Choroid plexus epithelial cell (primary cell): ENCODE data around the gene PHF2.

Experiments used
- DNase-seq: peaks from one replicate; pipeline ENCODE4 v3.0.0-alpha.2; 2010; ENCODE audit warnings: low read depth
- H3K4me3 ChIP-seq: 2 replicates; pipeline ENCODE4 v1.5.1; 2011; ENCODE audit warnings: low read depth, mild to moderate bottlenecking, control low read depth, low read length, moderate library complexity
- TF ChIP-seq, protein P1 (sequence below): conservative IDR thresholded peaks from 2 replicates; pipeline ENCODE4 v1.5.1; 2011; ENCODE audit warnings: low read depth, mild to moderate bottlenecking, control low read depth, inconsistent platforms, low read length, moderate library complexity

PHF2 gene

DNA sequence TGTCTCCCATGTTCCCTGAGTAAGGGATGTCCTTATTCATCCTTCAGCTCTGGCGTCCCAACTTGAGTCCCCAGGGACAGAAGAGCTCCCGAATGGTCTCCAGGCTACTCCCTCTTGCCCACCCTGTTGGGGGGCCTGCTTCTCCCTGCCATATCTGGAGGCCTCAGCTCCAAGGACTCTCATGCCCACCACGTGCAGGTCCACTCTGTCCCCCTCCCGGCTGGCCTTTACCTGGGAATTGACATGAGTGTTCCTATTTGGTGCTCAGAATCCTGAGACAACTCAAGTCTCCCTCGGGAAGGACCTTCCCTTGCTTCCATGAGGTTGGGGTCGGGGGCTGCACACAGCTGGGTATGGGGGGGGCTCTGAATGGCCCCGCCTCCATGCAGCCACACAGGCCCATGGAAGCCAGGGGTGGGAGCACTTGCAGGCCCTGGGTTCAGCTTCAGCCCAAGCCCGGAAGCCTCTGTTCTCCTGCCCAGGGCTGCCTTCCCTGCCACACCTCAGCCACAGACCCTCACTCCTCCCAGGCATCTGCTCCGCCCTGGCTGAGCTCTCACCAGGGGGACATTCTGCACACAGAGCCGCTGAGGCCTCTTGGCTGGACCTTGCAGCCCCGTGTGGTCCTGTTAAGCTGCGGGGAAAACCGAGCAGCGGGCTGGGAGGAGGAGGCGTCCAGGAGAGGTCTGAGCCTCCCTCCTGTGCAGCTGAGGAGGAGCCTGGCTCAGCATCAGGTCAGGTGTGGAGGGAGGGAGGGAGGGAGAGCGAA lies 121.9 kb downstream of the PHF2 start:
- TF ChIP-seq, protein P1, sequence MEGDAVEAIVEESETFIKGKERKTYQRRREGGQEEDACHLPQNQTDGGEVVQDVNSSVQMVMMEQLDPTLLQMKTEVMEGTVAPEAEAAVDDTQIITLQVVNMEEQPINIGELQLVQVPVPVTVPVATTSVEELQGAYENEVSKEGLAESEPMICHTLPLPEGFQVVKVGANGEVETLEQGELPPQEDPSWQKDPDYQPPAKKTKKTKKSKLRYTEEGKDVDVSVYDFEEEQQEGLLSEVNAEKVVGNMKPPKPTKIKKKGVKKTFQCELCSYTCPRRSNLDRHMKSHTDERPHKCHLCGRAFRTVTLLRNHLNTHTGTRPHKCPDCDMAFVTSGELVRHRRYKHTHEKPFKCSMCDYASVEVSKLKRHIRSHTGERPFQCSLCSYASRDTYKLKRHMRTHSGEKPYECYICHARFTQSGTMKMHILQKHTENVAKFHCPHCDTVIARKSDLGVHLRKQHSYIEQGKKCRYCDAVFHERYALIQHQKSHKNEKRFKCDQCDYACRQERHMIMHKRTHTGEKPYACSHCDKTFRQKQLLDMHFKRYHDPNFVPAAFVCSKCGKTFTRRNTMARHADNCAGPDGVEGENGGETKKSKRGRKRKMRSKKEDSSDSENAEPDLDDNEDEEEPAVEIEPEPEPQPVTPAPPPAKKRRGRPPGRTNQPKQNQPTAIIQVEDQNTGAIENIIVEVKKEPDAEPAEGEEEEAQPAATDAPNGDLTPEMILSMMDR = no peak
- DNase-seq = no peak
- no peak overlapping the region for H3K4me3 ChIP-seq

DNA sequence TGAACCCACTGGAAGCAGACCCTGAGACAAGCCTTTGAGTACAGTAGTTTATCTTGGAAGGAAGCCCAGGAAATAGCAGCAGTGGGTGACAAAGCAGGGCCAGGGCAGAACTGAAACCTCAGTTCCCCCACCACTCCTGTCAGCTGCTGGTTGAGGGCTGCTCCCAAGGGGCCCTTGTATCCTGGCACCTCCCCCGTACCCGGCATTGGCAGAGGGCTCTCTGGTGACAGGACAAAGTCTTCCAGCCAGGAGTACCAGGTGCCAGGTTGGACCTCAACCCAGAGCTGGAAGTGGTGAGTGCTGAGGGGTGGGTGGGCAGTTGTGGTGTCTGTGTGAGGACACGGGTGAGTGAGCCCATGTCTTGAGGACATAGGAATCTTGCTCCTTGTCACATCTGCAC lies 123.3 kb downstream of the PHF2 start:
- no peak overlapping the region for H3K4me3 ChIP-seq
- TF ChIP-seq, protein P1 = no peak
- DNase-seq = no peak

DNA sequence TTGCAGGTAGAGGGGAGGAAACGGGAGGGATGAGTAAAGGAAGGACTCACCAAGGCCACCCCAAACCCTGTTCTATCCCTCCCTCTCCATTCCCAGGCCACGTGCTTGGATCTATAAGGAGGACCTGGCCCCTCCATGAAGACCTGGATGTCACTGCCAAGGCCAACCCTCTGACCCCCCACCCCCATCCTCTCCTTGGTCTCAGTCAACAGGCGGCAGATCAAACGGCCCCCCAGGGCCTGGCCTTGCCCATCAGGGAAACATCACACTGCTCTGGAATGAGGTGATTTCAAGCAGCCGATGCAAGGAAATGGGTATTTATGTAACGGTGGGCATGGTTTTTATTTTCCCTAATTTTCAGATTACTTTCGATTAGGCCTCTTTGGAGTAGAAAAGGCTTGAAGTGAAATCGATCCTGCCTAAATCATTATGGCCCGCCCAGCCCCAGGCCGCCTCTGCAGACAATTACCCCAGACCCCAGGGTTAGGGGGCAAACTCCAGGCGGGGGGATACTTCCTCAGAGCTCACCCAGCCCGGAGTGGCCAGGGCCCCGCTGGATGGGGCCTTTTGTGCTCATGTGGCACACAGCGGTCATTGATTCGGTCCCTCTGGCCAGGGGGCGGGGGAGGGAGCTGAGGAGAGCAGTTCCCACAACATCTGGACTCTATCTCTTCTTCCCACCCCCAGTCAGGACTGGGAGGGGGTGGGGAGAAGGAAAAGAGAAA lies 125.3 kb downstream of the PHF2 start:
- TF ChIP-seq, protein P1 = no peak
- H3K4me3 ChIP-seq = no peak overlapping the region
- no peak for DNase-seq

DNA sequence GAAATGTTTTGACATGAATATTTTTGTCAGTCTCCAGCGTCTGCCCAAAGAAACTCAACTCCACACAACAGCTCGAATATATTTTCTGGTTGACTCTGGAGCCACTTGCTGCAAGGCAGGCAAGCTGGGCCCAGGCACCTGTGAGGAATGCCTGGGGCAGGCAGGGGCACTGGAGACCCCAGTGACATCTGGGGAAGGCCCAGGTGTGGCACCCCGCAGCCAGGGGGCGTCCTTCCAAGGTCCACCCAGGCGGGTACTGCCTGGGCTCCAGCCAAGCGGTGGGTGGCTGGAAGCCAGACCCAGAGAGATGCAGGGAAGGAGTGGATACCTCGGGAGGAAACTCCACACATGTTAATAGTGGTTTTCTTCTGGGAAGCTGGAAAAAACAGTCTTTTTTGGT lies 125.9 kb downstream of the PHF2 start:
- H3K4me3 ChIP-seq = no peak overlapping the region
- DNase-seq = no peak
- TF ChIP-seq, protein P1 = peak; percentile 20

DNA sequence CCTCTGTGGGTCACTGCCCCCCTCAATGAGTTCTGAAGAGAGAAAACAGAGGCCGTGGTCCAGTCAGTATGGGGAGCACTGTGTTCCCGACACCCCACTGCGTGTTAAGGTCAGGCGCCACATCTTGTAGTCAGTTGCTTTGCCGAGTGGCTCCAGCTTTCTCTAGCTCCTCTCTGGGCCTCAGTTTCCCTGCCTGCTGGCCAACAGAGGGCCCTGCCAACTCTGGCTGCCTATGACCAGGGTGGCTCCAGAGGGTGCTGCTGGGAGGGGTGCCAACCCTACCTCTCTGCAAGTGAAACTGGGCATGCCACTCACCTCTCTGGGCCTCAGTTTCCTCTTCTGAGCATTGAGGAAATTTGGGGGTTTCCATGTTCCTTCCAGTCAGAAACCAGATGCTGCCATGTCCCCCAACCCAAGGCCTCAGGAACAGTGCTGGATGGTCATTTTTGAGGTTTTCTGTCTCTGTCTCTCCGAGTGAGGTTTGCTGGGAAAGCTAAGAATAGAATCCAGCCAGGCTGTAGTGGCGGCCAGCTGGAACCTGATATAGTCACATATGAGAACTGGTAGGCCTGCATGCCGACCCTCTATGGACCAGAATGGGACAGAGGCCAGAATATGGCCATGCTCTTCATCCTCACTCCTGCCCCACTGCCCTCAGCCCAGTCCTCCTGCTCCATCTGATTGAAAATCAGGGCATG lies 132.1 kb downstream of the PHF2 start:
- TF ChIP-seq, protein P1 = no peak
- DNase-seq = no peak
- no peak overlapping the region for H3K4me3 ChIP-seq

DNA sequence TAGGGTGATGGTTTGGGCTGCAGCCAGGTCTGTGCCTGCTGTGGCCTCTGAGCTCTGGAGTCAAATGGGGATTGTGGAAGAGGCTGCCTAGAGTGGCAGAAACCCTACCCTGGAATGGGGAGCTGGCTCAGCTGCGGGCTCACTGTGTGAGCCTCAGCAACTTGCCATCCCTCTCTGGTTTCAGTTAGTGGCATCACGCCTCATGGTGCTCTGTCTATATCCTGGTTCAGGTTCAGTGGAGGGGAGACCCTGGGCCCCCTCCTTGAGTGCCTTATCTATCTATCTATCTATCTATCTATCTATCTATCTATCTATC lies 132.6 kb downstream of the PHF2 start:
- TF ChIP-seq, protein P1 = no peak
- no peak overlapping the region for H3K4me3 ChIP-seq
- no peak for DNase-seq
